GM06990 (cell line): ENCODE data around the gene USF2.

ENCODE experiments used
- DNase-seq: peaks from one replicate; pipeline ENCODE4 v3.0.0-alpha.2; 2011; ENCODE audit not compliant: insufficient read length; ENCODE audit errors: extremely low read depth
- H3K27me3 ChIP-seq: replicated peaks from 2 replicates; pipeline ENCODE4 v1.6.0; 2011; ENCODE audit warnings: low read length; ENCODE audit not compliant: control insufficient read depth, insufficient read depth
- H3K36me3 ChIP-seq: 2 replicates; pipeline ENCODE4 v1.5.1; 2011; ENCODE audit warnings: low read length; ENCODE audit not compliant: control insufficient read depth, insufficient read depth
- H3K4me3 ChIP-seq: replicated peaks from 2 replicates; pipeline ENCODE4 v1.5.1; 2011; ENCODE audit warnings: low read depth, mild to moderate bottlenecking, control low read depth, low read length
- TF ChIP-seq, protein P1 (sequence below): IDR thresholded peaks from 2 replicates; pipeline ENCODE4 v1.5.1; 2011; ENCODE audit warnings: low read length, control low read depth, mild to moderate bottlenecking, inconsistent platforms; ENCODE audit not compliant: insufficient read depth, poor library complexity, severe bottlenecking

Gene USF2

DNA sequence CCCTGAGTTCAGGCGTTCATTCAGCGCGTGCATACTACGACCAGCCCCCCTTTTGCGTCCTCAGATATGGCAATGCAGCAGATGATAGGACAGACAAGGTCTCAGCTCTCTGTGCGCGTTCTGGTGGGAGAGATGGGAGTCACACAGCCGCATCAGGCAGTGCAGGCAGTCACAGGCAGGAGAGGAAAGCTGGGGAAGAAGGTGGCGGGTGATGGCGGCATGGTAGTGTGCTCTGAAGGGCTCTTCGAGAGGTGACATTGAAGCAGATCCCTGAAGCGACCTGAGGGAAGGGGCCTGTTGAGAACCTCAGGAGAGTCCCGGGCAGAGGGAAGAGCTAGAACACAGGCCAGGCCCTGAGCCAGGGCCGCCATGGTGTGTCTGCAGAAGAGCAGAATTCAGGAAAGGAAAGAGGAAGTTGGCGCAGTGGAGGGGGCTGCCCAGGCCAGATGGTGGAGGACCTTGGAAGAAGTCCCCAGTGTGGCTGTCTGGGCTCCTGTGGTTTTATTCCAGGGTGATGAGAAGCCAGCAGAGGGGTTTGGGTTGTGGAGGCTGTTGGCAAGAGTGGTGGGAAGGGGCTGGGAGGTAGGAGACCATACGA lies 3.5 kb downstream of the USF2 start:
- Histone ChIP-seq H3K27me3 (no peaks in the 10 kb centered on the region), H3K4me3 (no peak overlapping the region), H3K36me3 (peaks cover 26% of the 10 kb centered on the region)
- TF ChIP-seq, protein P1, sequence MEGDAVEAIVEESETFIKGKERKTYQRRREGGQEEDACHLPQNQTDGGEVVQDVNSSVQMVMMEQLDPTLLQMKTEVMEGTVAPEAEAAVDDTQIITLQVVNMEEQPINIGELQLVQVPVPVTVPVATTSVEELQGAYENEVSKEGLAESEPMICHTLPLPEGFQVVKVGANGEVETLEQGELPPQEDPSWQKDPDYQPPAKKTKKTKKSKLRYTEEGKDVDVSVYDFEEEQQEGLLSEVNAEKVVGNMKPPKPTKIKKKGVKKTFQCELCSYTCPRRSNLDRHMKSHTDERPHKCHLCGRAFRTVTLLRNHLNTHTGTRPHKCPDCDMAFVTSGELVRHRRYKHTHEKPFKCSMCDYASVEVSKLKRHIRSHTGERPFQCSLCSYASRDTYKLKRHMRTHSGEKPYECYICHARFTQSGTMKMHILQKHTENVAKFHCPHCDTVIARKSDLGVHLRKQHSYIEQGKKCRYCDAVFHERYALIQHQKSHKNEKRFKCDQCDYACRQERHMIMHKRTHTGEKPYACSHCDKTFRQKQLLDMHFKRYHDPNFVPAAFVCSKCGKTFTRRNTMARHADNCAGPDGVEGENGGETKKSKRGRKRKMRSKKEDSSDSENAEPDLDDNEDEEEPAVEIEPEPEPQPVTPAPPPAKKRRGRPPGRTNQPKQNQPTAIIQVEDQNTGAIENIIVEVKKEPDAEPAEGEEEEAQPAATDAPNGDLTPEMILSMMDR = no peak
- no peak for DNase-seq

DNA sequence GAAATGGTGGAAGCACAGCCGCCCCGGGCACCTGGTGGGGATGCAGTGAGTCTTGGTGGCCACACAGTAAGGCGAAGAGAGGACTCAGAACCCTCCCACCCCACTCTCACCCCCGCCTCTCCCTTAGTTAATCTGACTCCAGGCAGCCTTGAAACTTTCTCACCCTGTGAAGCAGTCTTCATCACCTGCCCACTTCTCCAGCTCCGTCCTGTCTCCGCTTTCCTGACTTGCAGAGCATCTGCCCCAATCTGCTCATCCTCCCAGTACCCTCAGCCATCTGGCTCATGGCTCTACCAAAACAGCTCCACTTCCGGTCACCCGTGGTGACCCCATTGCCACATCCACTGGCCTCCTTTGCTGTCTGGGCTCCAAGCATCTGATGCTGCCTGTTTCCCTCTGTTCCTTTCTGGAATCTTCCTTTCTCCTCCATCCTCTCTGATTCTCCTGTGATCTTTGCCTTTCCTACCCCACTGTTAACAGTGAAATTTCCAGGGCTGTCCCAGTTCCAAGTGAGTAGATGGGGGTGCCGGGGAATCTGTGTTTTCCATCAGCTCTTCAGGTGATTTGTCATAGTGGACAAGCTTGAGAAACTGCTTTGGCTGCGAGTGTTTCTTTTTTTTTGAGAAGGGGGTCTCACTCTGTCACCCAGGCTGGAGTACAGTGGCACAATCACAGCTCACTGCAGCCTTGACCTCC lies 4.3 kb downstream of the USF2 start:
- Histone ChIP-seq H3K27me3 (no peaks in the 10 kb centered on the region), H3K36me3 (peaks cover 27% of the 10 kb centered on the region), H3K4me3 (no peak overlapping the region)
- TF ChIP-seq, protein P1 = no peak
- DNase-seq = no peak

DNA sequence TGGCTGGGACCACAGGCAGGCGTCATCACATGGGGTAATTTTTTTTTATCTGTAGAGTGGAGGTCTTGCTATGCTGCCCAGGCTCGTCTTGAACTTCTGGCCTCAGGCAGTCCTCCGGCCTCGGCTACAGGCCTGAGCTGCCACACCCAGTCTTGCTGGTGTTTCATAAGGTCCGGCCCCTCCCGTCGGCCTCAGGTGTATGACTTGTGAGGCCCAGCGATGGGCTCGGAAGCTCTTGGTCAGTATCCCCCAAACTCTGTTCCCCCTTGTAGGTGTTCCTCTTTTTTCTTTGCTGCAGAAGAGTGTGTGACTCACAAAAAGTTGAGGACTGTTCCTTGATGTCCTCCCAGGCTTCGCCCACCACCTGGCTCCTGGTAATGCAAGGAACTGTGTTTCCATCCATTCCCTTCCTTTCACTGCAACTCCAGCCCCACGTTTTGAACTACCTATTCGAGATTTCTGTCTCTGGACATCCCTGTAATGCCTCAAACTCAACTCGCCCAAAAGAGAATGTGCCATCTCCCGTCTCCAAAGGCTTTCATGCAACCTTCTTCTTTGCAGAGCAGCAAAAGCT lies 5.0 kb downstream of the USF2 start:
- peaks cover 31% of the 10 kb centered on the region for H3K36me3 ChIP-seq
- TF ChIP-seq, protein P1 = no peak

DNA sequence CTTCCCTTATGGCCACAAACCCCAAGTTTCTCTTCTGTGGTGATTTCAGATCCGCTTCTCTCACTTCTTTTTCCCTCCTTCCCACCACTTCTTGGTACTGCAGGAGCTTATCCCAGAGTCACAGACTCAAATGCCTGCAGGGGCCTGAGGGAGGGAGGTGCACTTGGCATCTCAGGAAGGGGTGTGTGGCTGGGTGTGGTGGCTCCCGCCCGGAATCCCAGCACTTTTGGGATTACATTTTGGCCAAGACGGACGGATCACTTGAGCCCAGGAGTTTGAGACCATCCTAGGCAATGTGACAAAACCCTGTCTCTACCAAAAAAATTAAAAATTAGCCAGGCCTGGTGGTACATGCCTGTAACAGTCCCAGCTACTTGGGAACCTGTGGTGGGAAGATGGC lies 5.6 kb downstream of the USF2 start:
- peaks cover 32% of the 10 kb centered on the region for H3K36me3 ChIP-seq
- TF ChIP-seq, protein P1 = no peak
- no peaks in the 10 kb centered on the region for H3K27me3 ChIP-seq
- H3K4me3 ChIP-seq = no peak overlapping the region
- no peak for DNase-seq

More for the DNA sequence above, 5.0 kb downstream of the USF2 start:
- no peak overlapping the region for H3K4me3 ChIP-seq
- no peaks in the 10 kb centered on the region for H3K27me3 ChIP-seq
- no peak for DNase-seq

DNA sequence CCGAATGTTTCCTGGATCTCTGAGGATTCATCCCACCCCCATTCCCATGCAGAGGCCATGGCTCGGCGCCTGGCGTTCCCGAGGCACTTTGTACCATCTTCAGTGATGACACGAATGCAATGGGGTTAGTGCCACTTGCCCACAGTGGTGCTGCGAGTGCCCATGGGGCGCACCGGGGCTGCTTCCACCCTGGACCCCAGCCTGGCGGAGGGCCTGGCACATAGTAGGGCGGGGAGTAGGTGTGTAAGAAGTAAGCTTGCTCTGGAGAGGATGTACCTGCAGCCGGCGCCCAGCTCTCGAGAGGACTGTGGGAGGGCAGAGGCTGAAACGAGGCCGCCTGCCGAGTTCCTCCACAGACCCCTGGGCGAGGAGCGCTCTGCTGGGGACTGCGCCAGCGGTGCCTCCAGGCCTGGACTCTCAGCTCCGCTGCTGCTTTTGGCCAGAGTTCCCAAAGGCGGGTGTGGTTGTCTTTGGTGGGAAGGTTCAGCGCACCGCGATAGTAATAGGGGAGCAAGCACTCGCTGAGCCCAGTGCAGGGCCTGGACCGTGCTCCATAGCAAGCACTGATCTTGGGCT lies 8.0 kb downstream of the USF2 start:
- TF ChIP-seq, protein P1 = no peak
- Histone ChIP-seq H3K27me3 (no peaks in the 10 kb centered on the region), H3K4me3 (no peak overlapping the region), H3K36me3 (peaks cover 25% of the 10 kb centered on the region)
- DNase-seq = no peak
